CD4-positive, alpha-beta memory T cell (primary cell): ENCODE data around the gene PEX3. TPM values are rescaled to one million over a fixed set of nuclear protein-coding genes. Genes with fewer than 3 reads are reported as not detected.

Source experiments
- CTCF ChIA-PET: fragments of 350-600 bp; sonication (Branson Sonifier 250); formaldehyde crosslinking; loops from one replicate; lab custom pipeline; 2021; ENCODE audit warnings: inconsistent platforms; ENCODE audit not compliant: partially characterized antibody; lab: Charles Lee
- POLR2A ChIA-PET: fragments of 350-600 bp; sonication (Branson Sonifier 250); formaldehyde crosslinking; loops from one replicate; lab custom pipeline; 2021; ENCODE audit not compliant: partially characterized antibody; lab: Charles Lee
- DNase-seq, 5 donors: peaks; one replicate each; pipeline versions ENCODE4 v3.0.0 to v3.0.0-alpha.2; 2020 to 2022; ENCODE audit warnings: mixed read lengths in 1 of 5
- H3K27ac ChIP-seq: one replicate; pipeline ENCODE4 v1.7.0; 2013; ENCODE audit warnings: low read depth, low read length
- H3K27me3 ChIP-seq: 2 replicates; pipeline ENCODE4 v1.7.0; 2013; ENCODE audit warnings: mild to moderate bottlenecking, low read length, moderate library complexity; ENCODE audit not compliant: insufficient read depth
- H3K36me3 ChIP-seq: 2 replicates; pipeline ENCODE4 v1.7.0; 2013; ENCODE audit warnings: mild to moderate bottlenecking, low read length, moderate library complexity; ENCODE audit not compliant: insufficient read depth
- H3K4me1 ChIP-seq: 2 replicates; pipeline ENCODE4 v1.7.0; 2013; ENCODE audit warnings: mild to moderate bottlenecking, low read length, moderate library complexity; ENCODE audit not compliant: insufficient read depth
- H3K4me3 ChIP-seq, 2 donors: one replicate each; pipeline ENCODE4 v1.7.0; 2013; ENCODE audit warnings: low read length in 2 of 2, mild to moderate bottlenecking in 1 of 2
- H3K9me3 ChIP-seq, 2 donors: one replicate each; pipeline ENCODE4 v1.7.0; 2013; ENCODE audit warnings: low read length in 2 of 2, control low read depth in 1 of 2; ENCODE audit not compliant: control insufficient read depth in 1 of 2
- H3K27ac Mint-ChIP-seq, 7 donors: one replicate each; pipeline ENCODE4 v1.8.0; 2020 to 2021; ENCODE audit warnings: mixed read lengths in 7 of 7, mild to moderate bottlenecking in 6 of 7, inconsistent platforms in 3 of 7, moderate library complexity in 3 of 7
- H3K27me3 Mint-ChIP-seq, 2 donors: one replicate each; pipeline ENCODE4 v1.8.0; 2020 to 2021; ENCODE audit warnings: mixed read lengths in 2 of 2
- H3K36me3 Mint-ChIP-seq, 2 donors: one replicate each; pipeline ENCODE4 v1.8.0; 2020 to 2021; ENCODE audit warnings: mixed read lengths in 2 of 2, inconsistent platforms in 1 of 2, mild to moderate bottlenecking in 1 of 2
- H3K4me1 Mint-ChIP-seq, 4 donors: one replicate each; pipeline ENCODE4 v1.8.0; 2020 to 2021; ENCODE audit warnings: mixed read lengths in 4 of 4, mild to moderate bottlenecking in 1 of 4
- H3K4me3 Mint-ChIP-seq, 8 donors: one replicate each; pipeline ENCODE4 v1.8.0; 2020 to 2021; ENCODE audit warnings: mixed read lengths in 8 of 8, mild to moderate bottlenecking in 7 of 8, moderate library complexity in 6 of 8, inconsistent platforms in 3 of 8
- H3K9me3 Mint-ChIP-seq, 8 donors: one replicate each; pipeline ENCODE4 v1.8.0; 2020 to 2021; ENCODE audit warnings: mixed read lengths in 8 of 8, mild to moderate bottlenecking in 5 of 8, inconsistent platforms in 3 of 8, moderate library complexity in 1 of 8
- intact Hi-C: fragments of 100-400 bp; cut with micrococcal nuclease; formaldehyde crosslinking; loops from one replicate; pipeline ENCODE4 v1.15.1; 2023
- polyA plus RNA-seq, 2 donors: library from polyadenylated mRNA; unstranded; fragments of 300-500 nt; fragmentation: Illumina TruSeq; gene quantifications; one replicate each; pipeline ENCODE4 v1.2.3, GENCODE V29; 2021
- total RNA-seq, 2 experiments: library from RNA; stranded (reverse); gene quantifications; one replicate each; pipeline ENCODE4 v1.2.3, GENCODE V29; 2021

Gene PEX3
- total and polyA plus RNA-seq, 4 experiments from 2014 or later: 20.8 to 26.2 (median 23.2) TPM

DNA sequence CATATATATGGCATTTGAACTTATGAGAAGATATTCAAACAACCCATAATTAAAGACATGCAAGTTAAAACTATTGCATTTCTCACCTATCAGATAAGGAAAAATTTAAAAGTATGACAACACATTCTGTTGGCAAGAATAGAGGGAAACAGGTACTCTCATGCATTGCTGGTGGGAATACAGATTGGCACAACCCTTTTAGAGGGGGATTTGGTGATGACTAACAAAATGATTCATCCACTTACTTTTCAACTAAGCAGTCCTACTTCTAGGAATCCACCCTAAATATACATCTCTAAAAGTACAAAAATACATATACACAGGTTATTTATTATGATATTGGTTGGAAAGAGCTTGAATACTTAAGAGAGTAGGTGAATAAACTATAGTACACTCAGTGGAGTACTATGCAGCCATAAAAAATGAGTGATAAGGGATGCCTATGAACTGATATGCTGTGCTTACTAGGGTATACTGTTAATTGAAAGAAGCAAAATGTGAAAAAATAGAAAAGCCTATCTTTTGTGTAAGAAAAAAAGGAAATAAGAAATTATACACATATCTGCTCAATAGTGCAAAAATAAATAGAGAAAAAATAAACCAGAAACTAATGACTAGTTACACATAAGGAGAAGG lies 42.3 kb upstream of the PEX3 start:
- no peaks in the 10 kb centered on the region for H3K9me3 ChIP-seq
- no peaks in the 10 kb centered on the region for H3K4me1 ChIP-seq
- H3K4me1 Mint-ChIP-seq: no peaks in the 10 kb centered on the region
- H3K9me3 Mint-ChIP-seq: peaks cover 0 to 4% (median 0%) of the 10 kb centered on the region in 8 donors
- intact Hi-C loops: no loop called here
- no peak overlapping the region for H3K27ac Mint-ChIP-seq
- no peak overlapping the region for H3K27ac ChIP-seq
- POLR2A ChIA-PET: no interaction called here
- CTCF ChIA-PET: interaction anchor here (1.4 kb wide), 1 partner anchor 19 kb away, joined by 3 read pairs; no protein-coding TSS in a partner anchor
- no peak for DNase-seq
- H3K4me3 Mint-ChIP-seq: no peak overlapping the region
- H3K36me3 Mint-ChIP-seq: no peaks in the 10 kb centered on the region
- H3K4me3 ChIP-seq: no peak overlapping the region
- no peaks in the 10 kb centered on the region for H3K27me3 ChIP-seq
- H3K27me3 Mint-ChIP-seq: peaks cover 0 to 2% of the 10 kb centered on the region in 2 donors
- H3K36me3 ChIP-seq: no peaks in the 10 kb centered on the region

DNA sequence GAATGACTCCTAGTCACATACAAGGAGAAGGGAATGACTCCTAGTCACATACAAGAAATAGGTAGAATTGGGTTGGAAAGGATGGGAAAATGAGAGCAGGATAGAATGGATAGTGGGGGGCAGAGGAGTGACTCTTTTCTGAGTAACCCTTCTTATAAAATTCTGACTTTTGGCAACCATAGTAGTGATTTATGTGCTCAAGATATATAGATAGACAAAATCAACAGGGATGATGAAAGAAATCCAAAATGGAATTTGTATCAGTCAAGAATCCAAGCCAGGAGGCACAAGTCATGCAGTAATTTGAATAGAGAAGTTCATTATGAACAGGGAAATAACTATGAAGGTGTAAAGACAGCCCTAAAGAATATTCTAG lies 41.8 kb upstream of the PEX3 start:
- Mint-ChIP-seq H3K36me3 (no peaks in the 10 kb centered on the region), H3K9me3 (peaks cover 0 to 4% (median 0%) of the 10 kb centered on the region in 8 donors), H3K27me3 (peaks cover 0 to 2% of the 10 kb centered on the region in 2 donors), H3K4me3 (no peak overlapping the region), H3K27ac (no peak overlapping the region), H3K4me1 (no peaks in the 10 kb centered on the region)
- Histone ChIP-seq H3K36me3 (no peaks in the 10 kb centered on the region), H3K4me3 (no peak overlapping the region), H3K9me3 (no peaks in the 10 kb centered on the region), H3K27ac (no peak overlapping the region), H3K4me1 (no peaks in the 10 kb centered on the region), H3K27me3 (no peaks in the 10 kb centered on the region)
- CTCF ChIA-PET: interaction anchor here (1.4 kb wide), 1 partner anchor 18 kb away, joined by 3 read pairs; no protein-coding TSS in a partner anchor
- POLR2A ChIA-PET: no interaction called here
- intact Hi-C loops: no loop called here
- no peak for DNase-seq

DNA sequence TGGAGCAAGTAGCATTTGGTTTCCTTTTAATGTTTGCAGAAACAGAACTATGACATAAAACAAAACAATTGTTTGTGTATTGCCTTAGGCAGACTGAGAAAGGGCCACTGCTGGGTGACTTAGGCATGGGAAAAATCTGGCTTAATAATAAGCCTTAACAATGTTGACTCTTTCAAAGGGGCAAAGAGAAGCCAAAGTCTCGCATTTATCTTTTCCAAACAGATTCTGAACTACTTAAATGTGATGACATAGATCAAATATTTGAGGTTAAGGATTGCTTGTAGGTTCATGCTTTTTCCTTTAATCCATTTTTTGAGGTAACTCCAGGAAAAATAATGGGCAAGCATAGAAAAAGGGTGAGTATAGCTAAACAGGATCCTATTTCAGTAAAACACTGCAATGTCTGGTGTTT lies 39.7 kb upstream of the PEX3 start:
- Mint-ChIP-seq H3K27me3 (peaks cover 0 to 2% of the 10 kb centered on the region in 2 donors), H3K4me1 (no peaks in the 10 kb centered on the region), H3K27ac (no peak overlapping the region), H3K4me3 (no peak overlapping the region), H3K9me3 (peaks cover 0 to 4% (median 0%) of the 10 kb centered on the region in 8 donors), H3K36me3 (no peaks in the 10 kb centered on the region)
- no peak overlapping the region for H3K4me3 ChIP-seq
- intact Hi-C loops: no loop called here
- H3K27ac ChIP-seq: no peak overlapping the region
- H3K4me1 ChIP-seq: no peaks in the 10 kb centered on the region
- H3K9me3 ChIP-seq: no peaks in the 10 kb centered on the region
- no peaks in the 10 kb centered on the region for H3K27me3 ChIP-seq
- H3K36me3 ChIP-seq: no peaks in the 10 kb centered on the region
- DNase-seq: no peak
- ChIA-PET CTCF (interaction anchor here (1.0 kb wide), 1 partner anchor 25 kb away, joined by 3 read pairs; no protein-coding TSS in a partner anchor), POLR2A (no interaction called here)

DNA sequence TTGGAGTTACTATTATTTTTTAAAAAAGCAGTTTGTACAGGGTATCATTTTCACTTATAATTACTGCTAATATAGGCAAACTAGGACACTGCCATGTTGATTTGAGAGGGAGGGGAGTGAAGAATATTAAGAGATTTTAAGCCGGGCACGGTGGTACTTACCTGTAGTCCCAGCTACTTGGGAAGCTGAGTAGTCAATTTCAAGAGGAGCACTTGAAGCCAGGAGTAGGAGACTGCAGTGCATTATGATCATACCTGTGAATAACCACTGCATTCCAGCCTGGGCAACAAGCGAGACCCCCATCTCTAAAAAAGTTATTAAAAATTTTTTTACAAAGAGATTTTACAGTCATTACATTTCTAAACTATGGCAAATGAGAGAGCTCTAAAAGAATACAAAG lies 35.8 kb upstream of the PEX3 start:
- Histone ChIP-seq H3K27me3 (no peaks in the 10 kb centered on the region), H3K27ac (no peak overlapping the region), H3K4me1 (no peaks in the 10 kb centered on the region), H3K4me3 (no peak overlapping the region), H3K9me3 (no peaks in the 10 kb centered on the region), H3K36me3 (no peaks in the 10 kb centered on the region)
- H3K4me3 Mint-ChIP-seq: no peak overlapping the region
- intact Hi-C loops: no loop called here
- ChIA-PET CTCF (no interaction called here), POLR2A (no interaction called here)
- no peaks in the 10 kb centered on the region for H3K27me3 Mint-ChIP-seq
- H3K4me1 Mint-ChIP-seq: no peaks in the 10 kb centered on the region
- H3K9me3 Mint-ChIP-seq: no peaks in the 10 kb centered on the region
- H3K36me3 Mint-ChIP-seq: no peaks in the 10 kb centered on the region
- no peak for DNase-seq
- no peak overlapping the region for H3K27ac Mint-ChIP-seq

DNA sequence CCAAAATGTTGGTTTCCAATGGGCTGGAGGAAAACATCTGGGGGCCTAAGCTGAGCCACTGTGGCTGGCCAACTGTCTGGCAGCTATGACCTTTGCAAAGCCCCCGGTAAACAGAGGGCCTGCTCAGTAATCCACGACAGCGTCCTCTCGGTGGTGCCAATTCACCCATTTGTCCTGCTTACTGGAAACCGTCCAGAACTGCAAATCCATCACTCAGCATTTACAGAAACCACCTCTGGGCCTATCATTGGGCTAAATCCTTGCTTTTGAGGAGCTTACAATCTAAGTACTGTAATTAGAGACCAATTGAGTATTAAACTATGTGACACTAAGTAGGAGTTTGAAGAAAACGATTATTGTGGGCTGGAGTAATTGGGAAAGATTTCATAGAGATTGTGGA lies 31.1 kb upstream of the PEX3 start:
- H3K27ac ChIP-seq: no peak overlapping the region
- intact Hi-C loops: no loop called here
- ChIA-PET POLR2A (no interaction called here), CTCF (interaction anchor here (1.5 to 2.0 kb wide), 2 partner anchors 9 to 67 kb away, joined by 3 to 7 read pairs; no protein-coding TSS in a partner anchor)
- H3K4me3 ChIP-seq: no peak overlapping the region
- H3K36me3 Mint-ChIP-seq: no peaks in the 10 kb centered on the region
- H3K9me3 Mint-ChIP-seq: no peaks in the 10 kb centered on the region
- H3K27me3 Mint-ChIP-seq: no peaks in the 10 kb centered on the region
- no peak overlapping the region for H3K27ac Mint-ChIP-seq
- no peaks in the 10 kb centered on the region for H3K9me3 ChIP-seq
- no peaks in the 10 kb centered on the region for H3K4me1 ChIP-seq
- no peak overlapping the region for H3K4me3 Mint-ChIP-seq
- DNase-seq: no peak
- no peaks in the 10 kb centered on the region for H3K36me3 ChIP-seq
- no peaks in the 10 kb centered on the region for H3K4me1 Mint-ChIP-seq
- H3K27me3 ChIP-seq: no peaks in the 10 kb centered on the region

DNA sequence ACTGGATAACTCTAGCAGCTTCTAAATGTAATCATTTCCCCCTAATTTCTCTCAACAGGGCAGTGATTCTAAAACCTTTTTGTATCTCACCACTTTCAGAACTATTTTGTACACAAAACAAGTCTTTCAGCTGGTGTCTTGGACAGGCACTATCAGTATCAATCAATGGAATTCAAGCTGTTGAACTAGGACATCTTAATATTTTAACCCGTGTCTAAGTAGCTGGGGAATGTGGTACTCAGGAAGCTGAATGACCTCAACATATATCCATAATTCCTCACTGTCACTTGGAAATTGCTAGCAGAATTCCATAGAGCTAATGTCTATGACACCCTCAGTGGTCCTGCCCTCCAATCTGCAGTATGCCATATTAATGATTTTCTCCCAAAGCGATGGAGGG lies 24.6 kb upstream of the PEX3 start:
- H3K4me1 Mint-ChIP-seq: no peaks in the 10 kb centered on the region
- Histone ChIP-seq H3K9me3 (no peaks in the 10 kb centered on the region), H3K36me3 (no peaks in the 10 kb centered on the region), H3K27me3 (no peaks in the 10 kb centered on the region), H3K4me3 (no peak overlapping the region), H3K4me1 (no peaks in the 10 kb centered on the region), H3K27ac (no peak overlapping the region)
- ChIA-PET CTCF (interaction anchor here (0.6 to 5.5 kb wide), 17 partner anchors 9 to 955 kb away, joined by 3 to 86 read pairs (median 4); no protein-coding TSS in a partner anchor), POLR2A (no interaction called here)
- no peak for DNase-seq
- H3K9me3 Mint-ChIP-seq: no peaks in the 10 kb centered on the region
- H3K27ac Mint-ChIP-seq: no peak overlapping the region
- H3K36me3 Mint-ChIP-seq: no peaks in the 10 kb centered on the region
- H3K4me3 Mint-ChIP-seq: no peak overlapping the region
- intact Hi-C loops: loop anchor here (5.0 to 10.0 kb wide), 3 partner anchors 361 to 679 kb away; partner anchors contain the start of gene AIG1
- H3K27me3 Mint-ChIP-seq: no peaks in the 10 kb centered on the region

DNA sequence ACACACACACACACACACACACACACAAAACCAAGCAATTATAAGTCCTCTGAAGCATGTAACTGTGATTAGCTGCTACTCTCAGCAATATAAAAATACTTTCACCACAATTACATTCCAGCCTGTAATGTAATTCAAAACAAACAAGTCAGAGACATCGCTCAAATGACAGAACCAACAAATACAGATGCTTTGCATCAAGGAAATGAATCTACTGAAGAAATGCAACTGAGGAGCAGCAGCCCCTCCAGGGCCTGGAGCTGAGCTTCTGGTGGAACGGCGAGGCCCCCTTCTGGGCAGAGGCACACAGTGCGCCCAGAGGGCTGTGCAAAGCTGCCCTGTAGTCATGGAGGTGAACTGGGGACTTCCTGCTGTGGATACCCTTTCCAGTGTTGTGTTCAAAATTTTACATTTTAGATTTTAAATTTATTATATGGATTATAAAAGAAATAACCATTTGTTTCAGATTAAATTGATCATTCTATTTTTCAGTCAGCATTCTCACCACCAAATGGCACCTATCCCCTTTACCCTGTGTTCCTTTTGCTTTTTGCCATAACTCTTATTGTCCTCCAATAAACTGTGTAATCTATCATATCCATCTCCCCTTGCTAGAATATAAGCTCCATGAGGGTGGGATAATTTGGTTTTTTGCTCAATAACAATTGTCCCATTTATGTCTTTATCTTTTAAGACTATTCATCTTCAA lies 23.3 kb upstream of the PEX3 start:
- Mint-ChIP-seq H3K9me3 (no peaks in the 10 kb centered on the region), H3K27ac (peak overlapping the region in 2 of 7 donors; percentile 15 to 81), H3K27me3 (no peaks in the 10 kb centered on the region), H3K36me3 (peaks cover 11 to 12% of the 10 kb centered on the region in 2 donors), H3K4me3 (no peak overlapping the region), H3K4me1 (no peaks in the 10 kb centered on the region)
- H3K27ac ChIP-seq: no peak overlapping the region
- peak; percentile 65 to 73 (median 70) for DNase-seq
- ChIA-PET POLR2A (interaction anchor here (0.6 to 1.7 kb wide), 3 partner anchors 27 to 952 kb away, joined by 3 to 4 read pairs (median 3); no protein-coding TSS in a partner anchor), CTCF (interaction anchor here (0.7 to 5.5 kb wide), 24 partner anchors 9 to 1280 kb away, joined by 3 to 86 read pairs (median 4); partner anchors contain the start of genes ADAT2, PEX3 and VTA1)
- intact Hi-C loops: loop anchor here (1.0 to 10.0 kb wide), 7 partner anchors 362 to 1280 kb away; partner anchors contain the start of genes AIG1, NMBR and VTA1
- no peaks in the 10 kb centered on the region for H3K4me1 ChIP-seq
- no peaks in the 10 kb centered on the region for H3K36me3 ChIP-seq
- no peak overlapping the region for H3K4me3 ChIP-seq
- no peaks in the 10 kb centered on the region for H3K27me3 ChIP-seq
- H3K9me3 ChIP-seq: no peaks in the 10 kb centered on the region
